ENCODE data around the gene SKI.

Gene SKI

DNA sequence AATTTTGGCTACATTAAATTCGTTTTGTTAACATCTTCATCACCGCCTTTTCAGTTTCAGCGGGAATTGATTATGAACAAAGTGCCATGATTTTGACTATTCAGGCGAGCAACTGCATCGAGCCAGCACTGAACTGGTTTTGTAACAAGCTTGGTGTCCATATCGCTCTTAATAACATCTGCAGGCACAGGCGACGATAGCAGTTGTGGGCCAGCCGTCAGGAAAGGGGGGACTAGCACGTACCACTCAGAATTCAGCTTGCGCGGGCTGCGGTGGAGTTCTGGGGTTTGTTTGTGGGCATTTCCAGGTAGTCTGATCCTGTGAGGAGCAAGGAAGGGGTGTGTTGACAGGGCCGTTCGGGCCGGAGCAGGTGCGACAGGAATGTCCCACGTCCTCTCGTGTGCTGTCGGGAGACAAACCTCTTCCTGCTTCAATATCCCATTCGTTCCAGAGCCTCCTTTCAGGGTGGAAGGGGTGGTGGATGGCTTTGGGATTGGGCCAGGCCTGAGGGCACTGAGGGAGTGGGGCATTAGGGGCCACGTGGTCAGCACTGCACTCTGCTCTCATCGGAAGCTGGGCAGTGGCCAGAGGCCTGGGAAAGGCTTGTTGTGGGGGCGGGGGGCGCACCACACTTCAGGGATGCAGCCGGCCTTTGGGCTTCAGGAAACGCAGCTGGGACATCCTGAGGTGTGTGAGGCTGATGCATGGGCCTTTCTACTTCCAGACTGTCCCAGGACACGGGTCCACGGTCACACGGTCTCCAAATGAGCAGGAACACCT, 39.1 kb downstream of the SKI start:
- no peak for DNase-seq

DNA sequence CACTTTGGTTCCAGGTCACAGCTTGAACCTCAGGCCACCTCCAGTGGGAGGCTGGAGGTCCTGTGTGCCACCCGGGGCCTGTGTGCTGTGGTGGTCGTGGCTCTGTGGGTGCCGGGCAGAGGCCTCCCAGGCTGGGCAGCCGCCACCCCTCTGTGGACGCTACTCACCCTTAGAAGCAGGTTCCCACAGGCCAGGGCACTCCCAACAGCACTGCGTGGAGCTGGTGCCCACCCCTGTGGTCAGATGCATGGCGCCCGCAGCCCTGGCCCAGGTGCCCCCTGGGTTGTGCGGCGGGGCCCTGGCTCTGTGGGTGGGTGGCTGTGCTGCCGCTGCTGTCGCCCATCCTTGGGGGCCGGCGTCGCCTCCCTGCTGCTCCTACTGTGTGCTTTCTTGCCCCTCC, 39.7 kb downstream of the SKI start:
- DNase-seq = no peak

DNA sequence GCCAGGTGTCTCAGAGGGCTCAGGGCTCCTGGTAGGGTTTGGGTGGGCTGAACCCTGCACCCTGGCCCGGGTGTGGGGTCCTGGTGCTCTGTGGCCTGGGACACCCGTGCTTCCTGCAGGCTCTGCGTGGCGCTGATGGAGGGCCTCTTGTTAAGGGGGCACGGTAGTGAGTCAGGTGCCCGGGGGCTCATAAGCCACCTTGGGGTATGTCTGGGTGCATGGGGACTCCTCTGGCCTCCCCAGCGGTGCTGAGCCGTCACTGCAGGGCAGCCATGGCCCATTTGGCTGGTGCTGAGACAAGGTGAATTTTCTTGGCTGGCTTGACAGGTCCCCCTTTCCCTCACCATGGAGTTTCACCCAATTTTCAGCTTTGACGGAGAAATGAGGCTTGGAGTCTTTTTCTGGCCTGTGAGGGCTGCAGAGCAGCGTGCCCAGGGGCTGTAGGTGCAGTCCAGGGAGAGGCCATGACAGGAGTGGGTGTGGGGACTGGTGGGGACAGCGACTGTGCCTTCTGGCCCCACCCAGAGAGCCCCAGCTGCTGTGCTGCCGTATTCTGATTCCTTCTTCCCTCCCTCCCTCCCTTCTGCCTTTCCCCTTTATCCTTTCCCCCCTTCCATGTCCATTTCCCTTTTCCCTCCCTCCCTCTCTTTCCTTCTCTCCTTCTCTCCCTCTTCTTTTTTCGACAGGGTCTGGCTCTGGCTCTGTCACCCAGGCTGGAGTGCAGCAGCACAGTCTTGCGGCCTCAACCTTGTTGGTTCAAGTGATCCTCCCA, 40.4 kb downstream of the SKI start:
- no peak for DNase-seq

DNA sequence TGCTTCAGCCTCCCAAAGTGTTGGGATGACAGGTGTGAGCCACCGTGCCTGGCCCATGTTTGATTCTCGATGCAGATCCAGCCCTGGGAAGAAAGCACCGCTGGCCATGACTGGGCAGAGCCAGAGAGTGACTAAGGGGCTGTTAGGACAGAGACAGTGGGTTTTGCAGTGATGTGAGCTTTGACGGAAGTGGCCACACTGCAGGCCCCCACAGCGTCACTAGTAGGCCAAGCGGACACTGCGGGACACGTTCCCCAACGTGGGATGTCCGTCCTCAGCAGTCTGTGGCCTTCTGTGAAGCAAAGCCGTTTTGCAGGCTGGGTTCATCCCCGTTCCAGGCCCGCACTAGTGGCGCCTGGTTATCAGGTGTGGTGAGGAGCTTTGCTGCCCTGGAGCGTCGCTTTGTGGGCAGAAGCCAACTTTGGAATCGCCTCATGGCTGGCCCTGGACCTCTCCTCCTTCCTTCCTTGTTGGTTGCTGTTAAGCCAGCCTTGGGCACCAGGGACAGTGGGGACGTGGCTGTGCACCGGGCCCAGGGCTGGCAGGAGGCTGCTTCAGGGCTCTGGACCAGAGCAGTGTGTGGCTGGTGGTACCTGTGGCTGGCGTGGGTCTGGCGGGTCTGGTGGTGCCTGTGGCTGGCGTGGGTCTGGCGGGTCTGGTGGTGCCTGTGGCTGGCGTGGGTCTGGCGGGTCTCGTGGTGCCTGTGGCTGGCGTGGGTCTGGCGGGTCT, 41.2 kb downstream of the SKI start:
- no peak for DNase-seq

DNA sequence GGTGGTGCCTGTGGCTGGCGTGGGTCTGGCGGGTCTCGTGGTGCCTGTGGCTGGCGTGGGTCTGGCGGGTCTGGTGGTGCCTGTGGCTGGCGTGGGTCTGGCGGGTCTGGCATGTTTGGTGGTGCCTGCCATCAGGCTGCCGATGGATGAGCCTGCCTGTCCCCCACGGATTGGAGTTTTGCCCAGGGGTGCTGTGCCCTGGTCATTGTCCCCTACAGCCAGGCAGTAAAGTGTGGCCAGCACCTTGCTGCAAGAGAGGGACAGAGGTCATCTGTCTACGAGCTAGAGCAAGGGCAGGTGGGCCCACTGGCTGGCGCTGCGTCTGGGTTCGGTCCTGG, 41.8 kb downstream of the SKI start:
- no peak for DNase-seq

DNA sequence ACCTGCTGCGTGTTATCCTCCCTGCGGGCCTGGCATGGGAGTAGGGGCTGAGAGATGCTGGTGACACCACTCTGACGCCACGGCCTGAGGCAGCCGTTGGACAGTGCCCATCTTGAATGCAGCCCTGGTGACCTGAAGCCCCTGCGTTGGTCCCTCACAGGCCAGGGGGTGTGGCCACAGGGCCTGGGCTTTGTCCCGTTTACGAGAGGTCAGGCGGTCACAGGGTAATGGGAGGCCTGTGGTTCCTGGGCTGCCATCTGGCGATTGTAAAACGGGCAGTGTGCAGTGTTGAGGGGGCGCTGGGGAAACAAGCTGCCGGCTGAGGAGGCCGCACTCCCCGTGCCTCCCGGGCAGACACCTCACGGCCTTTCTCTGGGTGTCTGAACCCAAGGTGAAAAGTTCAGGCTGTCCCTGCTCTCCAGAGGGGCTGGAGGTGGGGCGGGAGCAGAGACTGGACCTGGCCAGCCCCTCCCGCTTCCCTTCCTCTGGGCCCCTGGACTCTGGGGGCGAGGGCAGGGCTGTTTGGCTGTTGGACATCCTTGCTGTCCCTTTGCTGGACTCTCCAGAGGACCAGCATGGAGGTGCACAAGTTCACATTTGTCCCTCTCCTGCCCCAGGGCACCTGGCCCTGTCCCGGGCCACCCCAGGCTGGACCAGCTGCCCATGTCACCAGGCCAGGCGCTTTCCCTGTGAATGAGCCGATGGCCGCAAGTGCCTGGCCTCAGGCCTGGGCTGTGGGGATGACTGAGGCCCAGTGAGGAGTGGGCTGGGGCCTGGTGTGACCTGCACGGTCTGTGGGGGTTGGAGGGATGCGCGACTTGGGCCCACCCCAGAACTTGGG, 42.4 kb downstream of the SKI start:
- DNase-seq = no peak

DNA sequence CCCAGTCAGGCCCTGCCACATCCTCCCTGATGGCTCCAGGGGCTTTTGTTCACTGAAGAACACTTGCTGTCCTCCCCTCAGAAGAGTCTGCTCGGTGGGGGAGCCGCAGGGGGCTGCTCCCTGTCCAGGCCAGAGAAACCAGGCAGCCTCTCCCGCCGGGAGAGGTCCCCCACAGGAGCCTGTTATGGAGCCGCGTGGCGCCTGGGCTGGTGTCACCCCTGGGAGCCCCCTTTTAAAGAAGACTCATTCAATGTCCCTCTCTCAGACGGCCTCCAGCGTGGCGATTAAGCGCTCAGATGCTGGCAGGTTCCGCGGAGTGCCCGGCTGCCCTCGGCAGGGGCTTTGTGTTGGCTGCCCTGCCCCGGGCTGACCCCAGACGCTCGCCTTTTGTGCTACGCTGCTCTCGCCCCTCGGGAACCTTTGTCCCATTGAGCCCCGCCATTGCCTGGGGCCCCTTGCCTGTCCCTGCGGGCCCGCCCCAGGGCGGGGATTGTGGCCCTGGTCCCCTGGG, 43.1 kb downstream of the SKI start:
- DNase-seq = no peak

DNA sequence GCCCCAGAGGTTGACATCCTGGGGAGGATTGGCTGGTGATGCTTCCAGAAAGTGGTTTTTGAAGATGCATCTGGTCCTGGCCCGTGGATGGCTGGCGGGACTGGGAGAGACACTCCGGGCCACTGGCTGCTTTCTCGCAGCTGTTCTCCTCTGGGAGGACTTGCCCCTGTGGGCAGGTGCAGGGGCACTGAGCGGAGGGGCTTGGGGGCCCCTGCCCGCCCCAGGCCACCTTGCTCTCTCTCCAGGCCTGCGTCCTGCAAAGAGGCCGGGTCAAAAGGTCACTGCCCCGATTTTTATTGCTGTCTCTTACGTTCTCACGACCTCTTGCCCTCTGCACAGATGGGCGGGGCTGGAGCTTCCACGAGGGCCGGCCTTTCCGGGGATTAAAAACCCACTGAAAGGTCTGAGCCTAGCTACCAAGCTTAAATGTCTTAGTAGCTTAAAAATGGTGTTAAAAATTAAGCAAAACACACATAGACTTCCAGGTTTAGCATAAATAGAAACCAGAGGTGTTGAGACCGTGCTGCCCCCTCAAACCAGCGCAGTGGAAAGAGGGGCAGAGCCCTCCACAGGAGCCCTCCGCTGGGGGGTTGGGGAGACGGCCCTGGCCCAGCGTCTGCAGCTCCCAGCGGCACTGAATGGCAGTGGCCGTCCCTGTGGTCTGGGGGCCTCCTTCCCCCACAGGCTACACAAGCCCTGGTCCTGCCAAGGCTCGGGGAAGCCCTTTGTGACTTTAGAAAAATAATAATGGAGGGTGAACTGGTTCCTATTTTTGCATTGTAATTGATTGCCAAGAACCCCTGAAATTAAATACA, 43.9 kb downstream of the SKI start:
- DNase-seq = no peak

DNA sequence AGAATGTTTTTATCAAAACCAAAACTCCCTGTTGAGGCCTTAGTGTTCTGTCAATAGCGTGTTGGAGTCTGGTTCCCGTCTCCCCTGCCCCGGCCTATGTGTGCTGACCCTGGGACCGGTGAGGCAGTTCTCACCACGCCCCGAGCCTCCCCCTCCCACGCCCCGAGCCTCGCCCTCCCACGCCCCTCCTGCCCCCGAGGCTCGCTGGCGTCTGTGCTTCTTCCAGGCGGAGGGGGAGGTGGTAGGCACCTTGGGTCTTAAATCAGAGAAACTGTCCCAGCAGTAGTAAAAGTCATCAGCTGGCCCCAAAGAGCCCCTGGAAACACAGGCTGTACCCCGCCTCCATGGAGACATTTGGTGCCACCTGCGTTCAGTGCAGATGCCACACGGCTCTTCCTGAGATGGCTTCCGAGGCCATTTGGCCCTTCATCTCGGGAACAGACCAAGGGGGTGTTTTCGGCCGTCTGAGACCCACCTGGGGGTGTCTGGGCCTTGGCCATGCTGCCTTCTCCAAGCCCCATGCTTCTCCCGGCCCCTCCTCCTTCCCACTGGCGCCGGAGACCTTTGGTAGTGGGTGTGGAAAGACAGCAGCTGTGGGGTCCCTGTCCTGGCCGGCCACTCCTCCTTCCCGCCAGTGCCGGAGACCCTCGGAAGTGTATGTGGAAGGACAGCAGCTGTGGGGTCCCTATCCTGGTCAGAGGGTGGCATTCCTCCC, 44.7 kb downstream of the SKI start:
- no peak for DNase-seq

DNA sequence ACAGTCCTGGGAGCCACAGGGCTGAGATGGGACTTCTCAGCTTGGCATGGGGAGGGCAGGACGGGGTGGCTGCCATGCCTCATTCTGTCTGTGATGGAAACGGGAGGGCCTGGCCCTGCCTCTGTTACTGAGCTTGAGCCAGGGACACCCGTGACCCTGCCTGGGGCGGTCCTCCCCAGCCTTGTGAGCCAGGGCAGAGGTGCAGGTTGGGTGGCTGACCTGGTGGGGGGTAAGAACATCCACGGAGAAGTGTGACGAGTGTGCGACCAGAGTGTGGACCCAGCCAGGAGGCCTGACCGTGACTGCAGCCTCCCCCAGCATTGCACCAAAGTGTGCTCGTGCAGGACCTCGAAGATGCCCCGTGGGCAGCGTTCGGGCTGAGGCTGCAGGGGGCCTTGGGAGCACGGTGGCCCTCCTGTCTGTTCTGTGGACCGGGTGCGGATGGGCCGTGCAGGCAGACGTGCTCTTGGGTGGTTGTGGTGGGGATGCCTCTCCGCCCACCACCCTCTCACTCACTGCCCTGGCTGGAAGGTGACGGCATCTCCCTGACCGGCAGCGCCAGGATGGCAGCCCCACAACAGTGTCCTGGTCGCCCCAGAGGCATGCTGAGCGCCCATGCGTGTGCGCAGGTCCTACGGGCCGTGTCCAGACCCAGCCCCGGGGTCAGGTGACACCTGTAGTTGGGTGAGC, 45.4 kb downstream of the SKI start:
- no peak for DNase-seq

DNA sequence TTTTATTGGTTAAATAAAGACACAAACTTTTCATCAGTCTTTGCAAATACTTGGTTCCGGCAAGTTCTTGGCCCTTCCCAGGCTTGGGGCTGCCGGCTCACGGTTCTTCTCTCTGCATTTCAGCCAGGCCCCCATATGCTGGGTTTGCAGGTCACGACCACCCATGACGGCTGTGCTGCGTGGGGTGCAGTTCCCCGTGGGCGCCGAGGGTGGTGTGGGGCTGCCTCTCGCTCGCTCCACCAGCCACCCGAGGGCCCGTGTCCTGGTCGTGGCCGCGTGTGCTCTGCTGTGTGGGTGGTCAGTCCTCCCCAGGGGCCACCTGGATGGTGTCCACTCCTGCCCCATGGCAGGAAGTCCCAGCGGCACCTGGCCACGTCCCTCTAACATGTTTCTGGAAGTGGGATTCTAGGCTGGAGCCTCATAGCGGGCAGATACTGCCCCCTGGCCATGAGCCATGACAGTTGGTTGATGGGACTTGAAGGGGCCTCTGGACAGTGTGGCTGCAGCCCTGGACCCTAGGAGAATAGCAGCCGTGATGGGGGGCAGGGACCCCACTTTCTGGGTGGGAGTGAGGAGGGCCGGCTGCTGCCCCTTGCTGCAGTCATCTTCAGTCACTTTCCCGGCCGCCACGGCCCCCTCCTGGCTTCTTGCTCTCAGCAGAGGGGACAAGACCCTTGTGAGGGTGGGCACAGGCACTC, 46.3 kb downstream of the SKI start:
- DNase-seq = no peak

DNA sequence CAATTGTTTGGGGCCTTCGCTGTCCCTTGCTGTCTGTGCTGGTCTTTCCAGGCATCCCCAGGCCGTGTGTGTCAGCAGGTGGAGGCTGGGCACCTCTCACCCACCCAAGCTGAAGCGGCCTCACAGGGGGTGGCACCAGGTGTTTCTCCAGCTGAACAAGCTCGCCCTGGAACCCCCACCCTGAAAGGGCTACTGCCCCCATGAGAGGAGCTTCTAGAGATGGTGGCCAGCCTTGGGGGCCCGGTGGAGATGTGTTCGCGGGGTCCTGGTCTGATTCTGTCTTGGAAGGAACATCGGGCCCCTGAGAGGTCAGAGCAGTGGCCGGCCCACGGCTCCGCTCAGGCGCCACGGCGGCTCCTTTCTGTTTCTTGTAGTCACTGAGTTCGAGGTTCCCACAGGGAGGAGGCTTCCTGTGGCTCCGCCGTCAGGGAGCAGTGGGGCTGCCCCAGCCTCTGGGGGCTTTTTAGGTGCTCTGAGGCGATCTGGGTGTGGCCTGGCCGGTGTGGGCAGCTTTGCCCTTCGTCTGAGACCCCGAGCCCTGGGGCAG, 46.9 kb downstream of the SKI start:
- no peak for DNase-seq

DNA sequence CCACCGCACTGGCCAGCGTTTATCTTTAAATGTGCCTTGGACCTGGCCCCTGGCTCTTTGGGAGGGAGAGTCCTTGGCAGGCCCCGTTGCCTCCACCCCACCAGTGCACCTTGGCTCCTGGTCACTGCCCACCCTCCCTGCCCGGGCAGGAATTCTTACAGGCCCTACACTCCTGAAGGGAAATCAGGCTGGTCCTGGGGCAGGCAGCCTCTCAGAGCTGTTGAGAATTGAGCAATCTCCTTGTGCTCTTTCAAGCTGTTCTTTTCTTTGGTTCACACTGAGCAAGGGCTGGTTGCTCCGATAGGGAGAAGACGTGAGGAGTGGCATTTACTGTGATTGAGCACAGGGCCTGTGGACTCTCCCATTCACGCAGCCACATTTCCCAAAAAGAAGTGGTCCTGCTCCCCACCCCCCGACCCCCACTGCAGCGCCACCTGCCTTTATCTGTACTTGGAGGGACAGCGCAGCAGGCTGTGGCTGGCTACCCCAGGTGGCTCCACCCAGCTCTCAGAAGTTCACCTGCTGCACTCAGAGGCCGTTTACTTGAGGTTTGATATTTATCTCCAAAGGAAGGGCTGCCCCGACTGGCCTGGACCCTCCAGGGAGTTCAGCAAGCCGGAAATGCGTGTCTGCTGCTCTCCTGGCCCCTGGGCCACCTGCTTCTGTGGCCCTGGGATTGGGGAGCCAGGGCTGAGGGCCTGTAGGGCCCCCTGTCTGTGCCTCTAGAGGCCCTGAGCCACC, 47.8 kb downstream of the SKI start:
- no peak for DNase-seq

DNA sequence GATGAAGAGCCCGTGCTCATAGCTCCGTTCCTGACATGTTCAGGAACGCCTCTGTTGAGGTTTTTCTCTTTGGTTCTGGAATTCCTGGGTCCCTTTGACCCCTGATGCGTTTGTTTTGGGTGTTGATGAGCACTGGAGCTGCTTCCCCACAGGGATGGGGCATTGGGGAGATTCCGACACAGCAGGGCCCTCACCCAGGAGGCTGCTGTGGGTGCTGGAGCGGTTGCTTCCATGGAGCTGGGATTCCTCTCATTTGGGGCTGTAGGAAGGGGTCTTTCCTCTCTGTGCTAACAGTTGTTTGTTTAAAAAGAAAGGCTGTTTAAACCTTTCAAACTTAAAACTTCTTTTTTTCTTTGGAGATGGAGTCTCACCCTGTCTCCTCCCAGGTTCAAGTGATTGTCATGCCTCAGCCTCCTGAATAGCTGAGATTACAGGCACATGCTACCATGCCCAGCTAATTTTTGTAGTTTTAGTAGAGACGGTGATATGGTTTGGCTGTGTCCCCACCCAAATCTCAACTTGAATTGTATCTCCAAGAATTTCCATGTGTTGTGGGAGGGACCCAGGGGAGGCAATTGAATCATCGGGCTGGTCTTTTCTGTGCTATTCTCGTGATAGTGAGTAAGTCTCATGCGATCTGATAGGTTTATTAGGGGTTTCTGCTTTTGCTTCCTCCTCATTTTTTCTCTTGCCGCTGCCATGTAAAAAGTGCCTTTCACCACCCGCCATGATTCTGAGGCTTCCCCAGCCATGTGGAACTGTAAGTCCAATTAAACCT, 48.9 kb downstream of the SKI start:
- no peak for DNase-seq

DNA sequence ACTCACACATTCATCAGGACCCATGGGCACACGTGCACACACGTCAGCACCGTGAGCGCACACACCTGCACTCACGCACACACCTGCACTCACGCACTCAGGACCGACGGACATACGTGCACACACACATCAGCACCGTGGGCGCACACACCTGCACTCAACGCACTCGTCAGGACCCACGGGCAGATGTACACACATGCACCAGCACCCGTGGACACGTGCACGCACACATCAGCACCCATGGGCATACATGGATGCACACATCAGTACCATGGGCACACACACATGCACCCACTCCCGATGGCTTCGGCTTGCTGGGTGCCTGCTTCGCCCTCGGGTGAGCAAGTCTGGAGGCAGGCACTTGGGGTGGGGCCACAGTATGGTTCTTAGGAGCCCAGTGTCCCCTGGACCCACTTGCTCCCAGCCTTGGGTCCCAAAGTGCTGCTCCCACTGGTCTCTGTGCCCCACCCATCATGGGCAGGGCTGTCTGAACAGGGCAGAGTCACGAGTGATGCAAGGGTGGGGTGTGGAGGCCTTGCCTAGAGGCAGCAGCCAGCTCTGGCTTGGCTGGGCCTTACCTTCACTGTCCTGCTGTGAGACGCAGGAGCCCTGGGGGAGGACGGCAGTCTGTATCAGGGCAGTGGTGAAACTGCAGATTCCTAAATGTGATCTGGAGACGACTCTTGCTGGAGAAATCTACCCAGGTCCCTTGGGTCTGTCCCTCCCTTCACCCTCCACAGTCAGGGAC, 49.8 kb downstream of the SKI start:
- DNase-seq = no peak

DNA sequence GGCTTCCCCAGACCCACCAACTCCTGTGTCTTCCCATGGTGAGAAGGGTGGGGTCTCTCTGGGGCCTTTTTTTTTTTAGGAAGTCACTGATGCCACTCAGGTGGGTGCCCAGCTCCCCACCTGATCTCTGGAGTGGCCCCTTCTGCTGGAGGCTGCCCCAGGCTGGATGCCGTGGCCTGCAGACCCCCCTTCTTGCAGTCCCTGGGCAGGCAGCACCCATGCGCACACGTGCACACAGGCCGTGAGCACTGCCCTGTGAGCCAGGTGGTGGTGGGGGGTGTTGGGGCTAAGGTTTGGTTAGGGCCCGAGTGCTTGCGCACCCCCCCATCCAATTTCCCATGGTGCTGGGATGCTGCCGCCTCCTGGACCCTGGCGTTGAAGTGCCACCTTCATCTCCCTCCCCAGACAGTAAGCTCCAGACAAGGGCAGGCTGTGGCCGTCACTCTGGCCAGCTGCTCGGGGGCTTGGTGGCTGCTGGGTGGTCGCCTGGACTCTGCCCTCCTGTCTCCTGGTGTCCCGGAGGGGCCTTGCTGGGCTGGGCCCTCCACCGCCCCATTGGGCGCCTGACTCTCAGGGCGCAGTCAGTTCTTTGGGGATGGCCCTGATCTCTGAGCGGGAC, 50.6 kb downstream of the SKI start:
- DNase-seq = no peak

DNA sequence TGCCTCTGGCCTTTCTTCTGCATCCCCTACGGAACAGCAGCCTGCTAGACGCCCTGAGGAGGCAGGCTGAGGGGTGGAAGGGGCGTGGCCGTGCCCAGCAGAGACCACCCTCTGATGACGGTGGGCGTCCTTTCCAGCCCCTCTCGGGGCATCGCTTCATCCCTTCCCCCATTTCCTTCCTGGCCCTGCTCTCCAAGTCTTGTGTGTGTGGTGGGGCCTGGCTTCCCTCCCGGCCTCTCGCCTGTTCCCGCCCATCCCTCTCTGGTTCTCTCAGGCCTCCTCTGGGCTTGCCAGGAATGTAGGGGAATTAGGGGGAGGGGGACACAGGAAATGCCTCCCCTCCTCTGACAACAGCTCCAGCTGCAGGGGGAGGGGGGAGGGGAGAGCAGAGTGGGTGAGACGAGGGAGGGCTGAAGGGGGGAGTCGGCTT, 51.1 kb downstream of the SKI start:
- DNase-seq = no peak

All from activated CD4-positive, CD25-positive, alpha-beta regulatory T cell (primary cell).